Right lobe of liver (tissue), 4 donors: Measurements from ENCODE around the gene TCF4.

Experiments used
- CTCF ChIP-seq, 4 donors: fragments of 200-600 bp in 3 of 4; fragments of 450-650 bp in 1 of 4; IDR thresholded peaks; one replicate each; pipeline versions ENCODE4 v1.5.1 to v1.8.0; 2016 to 2022; ENCODE audit warnings: antibody characterized with exemption in 4 of 4, mild to moderate bottlenecking in 2 of 4
- POLR2A ChIP-seq: fragments of 450-650 bp; IDR thresholded peaks from one replicate; pipeline ENCODE4 v1.6.1; 2017; ENCODE audit warnings: antibody characterized with exemption, mild to moderate bottlenecking
- donor health status: DM: no; HTN: no; CAD: no.
- donor health status: DM: no; HTN: no; CAD: no.
- donor health status: DM: no; HTN: yes; CAD: no.

GRCh38 chr18:55547705-55548056 lies 40.3 kb downstream of the TCF4 start:
- TF ChIP-seq CTCF (IDR thresholded peaks at IDR 0.05) (no peak), POLR2A (no peak)
